HepG2 (cell line): ENCODE results near the gene ARHGAP45. TPM values are rescaled to one million over a fixed set of nuclear protein-coding genes. Genes with fewer than 3 reads are reported as not detected.

ENCODE experiments used
- CAMTA2 ChIP-seq: sonication (generic); formaldehyde crosslinking; IDR thresholded peaks from 2 replicates; pipeline ENCODE4 v1.4.0; 2020; ENCODE audit warnings: mild to moderate bottlenecking, missing genetic modification reagents, borderline replicate concordance
- FOXK2 ChIP-seq: fragments of 450-650 bp; IDR thresholded peaks from 2 replicates; pipeline ENCODE4 v1.6.1; 2016
- HDAC2 ChIP-seq: sonication (generic); formaldehyde crosslinking; IDR thresholded peaks from 2 replicates; pipeline ENCODE4 v1.4.0; 2020; ENCODE audit warnings: missing genetic modification reagents
- ISX ChIP-seq: sonication (generic); formaldehyde crosslinking; conservative IDR thresholded peaks from 2 replicates; pipeline ENCODE4 v1.5.0; 2020; ENCODE audit warnings: missing genetic modification reagents
- JUN ChIP-seq: sonication (generic); formaldehyde crosslinking; IDR thresholded peaks from 2 replicates; pipeline ENCODE4 v1.4.0; 2020; ENCODE audit warnings: mild to moderate bottlenecking, missing genetic modification reagents
- KLF11 ChIP-seq: IDR thresholded peaks from 2 replicates; pipeline ENCODE4 v1.6.1; 2016; ENCODE audit warnings: missing compliant biosample characterization
- NFE2L2 ChIP-seq: fragments of 150-350 bp; IDR thresholded peaks from 2 replicates; pipeline ENCODE4 v1.6.1; 2014; ENCODE audit warnings: low read length
- NFRKB ChIP-seq: fragments of 450-650 bp; IDR thresholded peaks from 2 replicates; pipeline ENCODE4 v1.6.1; 2017
- NKX3-1 ChIP-seq: sonication (generic); formaldehyde crosslinking; IDR thresholded peaks from 2 replicates; pipeline ENCODE4 v1.5.0; 2020; ENCODE audit warnings: missing genetic modification reagents
- RFX1 ChIP-seq: fragments of 450-650 bp; IDR thresholded peaks from 2 replicates; pipeline ENCODE4 v1.6.1; 2017
- SMARCE1 ChIP-seq: fragments of 450-650 bp; IDR thresholded peaks from 2 replicates; pipeline ENCODE4 v1.6.1; 2017; ENCODE audit warnings: borderline replicate concordance
- SRSF9 ChIP-seq: fragments of 200-400 bp; formaldehyde crosslinking; IDR thresholded peaks from 2 replicates; pipeline ENCODE4 v1.6.1; 2018; ENCODE audit warnings: borderline replicate concordance, mild to moderate bottlenecking, low read depth, low read length; ENCODE audit not compliant: insufficient read depth, poor library complexity, severe bottlenecking
- ZFX ChIP-seq: sonication (generic); formaldehyde crosslinking; IDR thresholded peaks from 2 replicates; pipeline ENCODE4 v1.4.0; 2020; ENCODE audit warnings: mild to moderate bottlenecking, low read depth, missing genetic modification reagents, moderate library complexity
- ZNF180 ChIP-seq: sonication (generic); formaldehyde crosslinking; IDR thresholded peaks from 2 replicates; pipeline ENCODE4 v1.4.0; 2020; ENCODE audit warnings: low read depth, missing genetic modification reagents, borderline replicate concordance
- polyA plus RNA-seq, 8 experiments: library from polyadenylated mRNA; depleted of rRNA in 3 of 8; stranded (reverse) in 7 of 8; unstranded in 1 of 8; fragments of >200 nt; fragmentation: Illumina TruSeq in 4 of 8; extraction: Trizol in 4 of 8; gene quantifications; 2 replicates each; pipeline versions ENCODE4 v1.2.1 to v1.2.3, GENCODE V29; 2011 to 2016; ENCODE audit warnings: low read depth in 4 of 8, missing spikeins in 1 of 8, mixed read lengths in 1 of 8; ENCODE audit not compliant: insufficient read depth in 1 of 8
- total RNA-seq, 5 experiments: library from RNA; depleted of rRNA; stranded (reverse); fragments of >200 nt; fragmentation: Illumina TruSeq; extraction: Trizol; gene quantifications; 2 replicates each; pipeline ENCODE4 v1.2.3, GENCODE V29; 2016; ENCODE audit warnings: low read depth in 1 of 5
- TF ChIP-seq, protein P1 (sequence below): IDR thresholded peaks from 2 replicates; pipeline ENCODE4 v1.6.1; 2012; ENCODE audit warnings: low read depth, low read length, improper control_type of control experiment
- TF ChIP-seq, protein P2 (sequence below): IDR thresholded peaks from 2 replicates; pipeline ENCODE4 v1.6.1; 2016; ENCODE audit warnings: missing biosample characterization, missing genetic modification reagents, low read depth
- TF ChIP-seq, protein P3 (sequence below): sonication (generic); formaldehyde crosslinking; IDR thresholded peaks from 2 replicates; pipeline ENCODE4 v1.8.1; 2023; ENCODE audit warnings: mild to moderate bottlenecking, missing genetic modification reagents
- TF ChIP-seq, protein P4 (sequence below): sonication (generic); formaldehyde crosslinking; conservative IDR thresholded peaks from 2 replicates; pipeline ENCODE4 v1.8.0; 2022; ENCODE audit warnings: missing genetic modification reagents
- TF ChIP-seq, protein P5 (sequence below): sonication (generic); formaldehyde crosslinking; IDR thresholded peaks from 2 replicates; pipeline ENCODE4 v1.9.0; 2021; ENCODE audit warnings: missing genetic modification reagents, mild to moderate bottlenecking, borderline replicate concordance
- TF ChIP-seq, protein P6 (sequence below): sonication (generic); formaldehyde crosslinking; IDR thresholded peaks from 2 replicates; pipeline ENCODE4 v1.4.0; 2020; ENCODE audit warnings: missing genetic modification reagents
- TF ChIP-seq, protein P7 (sequence below): sonication (generic); formaldehyde crosslinking; IDR thresholded peaks from 2 replicates; pipeline ENCODE4 v1.4.0; 2020; ENCODE audit warnings: missing genetic modification reagents

ARHGAP45 gene
- total and polyA plus RNA-seq, 2 of the 13 experiments (the other 11 are each of a cell fraction or from before 2014, with no cell fraction given) = 0.84 to 32.0 TPM

DNA sequence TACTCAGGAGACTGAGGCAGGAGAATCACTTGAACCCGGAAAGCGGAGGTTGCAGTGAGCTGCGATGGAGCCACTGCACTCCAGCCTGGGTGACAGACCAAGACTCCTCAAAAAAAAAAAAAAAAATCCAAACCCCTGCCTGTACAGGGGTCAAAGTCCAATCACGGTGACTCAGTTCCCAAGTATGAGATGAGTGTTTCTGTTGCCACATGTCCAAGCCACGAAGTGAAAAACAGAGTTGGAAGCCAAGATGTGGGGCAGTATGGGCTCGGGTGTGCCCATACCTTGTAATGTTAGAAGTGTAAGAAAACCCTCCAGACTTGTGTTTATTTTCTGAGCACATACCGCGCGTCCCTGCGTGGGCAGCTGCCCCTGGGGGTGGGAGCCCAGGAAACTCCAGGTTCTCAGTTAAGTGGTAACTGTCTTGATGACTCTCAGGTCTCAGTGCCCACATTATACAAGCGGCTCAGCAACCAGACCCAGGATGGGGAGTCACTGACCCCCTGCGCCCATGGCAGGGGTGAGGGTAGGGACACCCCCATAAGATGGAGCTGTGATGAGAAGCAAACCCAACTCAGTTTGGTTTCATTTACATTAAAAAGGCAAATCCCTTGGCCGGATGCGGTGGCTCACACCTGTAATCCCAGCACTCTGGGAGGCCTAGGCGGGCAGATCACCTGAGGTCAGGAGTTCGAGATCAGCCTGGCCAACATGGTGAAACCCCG is 35.6 kb downstream of the ARHGAP45 start (continued):
- TF ChIP-seq, protein P1, sequence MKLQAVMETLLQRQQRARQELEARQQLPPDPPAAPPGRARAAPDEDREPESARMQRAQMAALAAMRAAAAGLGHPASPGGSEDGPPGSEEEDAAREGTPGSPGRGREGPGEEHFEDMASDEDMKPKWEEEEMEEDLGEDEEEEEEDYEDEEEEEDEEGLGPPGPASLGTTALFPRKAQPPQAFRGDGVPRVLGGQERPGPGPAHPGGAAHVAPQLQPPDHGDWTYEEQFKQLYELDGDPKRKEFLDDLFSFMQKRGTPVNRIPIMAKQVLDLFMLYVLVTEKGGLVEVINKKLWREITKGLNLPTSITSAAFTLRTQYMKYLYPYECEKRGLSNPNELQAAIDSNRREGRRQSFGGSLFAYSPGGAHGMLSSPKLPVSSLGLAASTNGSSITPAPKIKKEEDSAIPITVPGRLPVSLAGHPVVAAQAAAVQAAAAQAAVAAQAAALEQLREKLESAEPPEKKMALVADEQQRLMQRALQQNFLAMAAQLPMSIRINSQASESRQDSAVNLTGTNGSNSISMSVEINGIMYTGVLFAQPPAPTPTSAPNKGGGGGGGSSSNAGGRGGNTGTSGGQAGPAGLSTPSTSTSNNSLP = peak; percentile 39; the same call in 1 of the 2 replicates
- TF ChIP-seq ISX (CRISPR knock-in tag) = no peak
- TF ChIP-seq, protein P2, sequence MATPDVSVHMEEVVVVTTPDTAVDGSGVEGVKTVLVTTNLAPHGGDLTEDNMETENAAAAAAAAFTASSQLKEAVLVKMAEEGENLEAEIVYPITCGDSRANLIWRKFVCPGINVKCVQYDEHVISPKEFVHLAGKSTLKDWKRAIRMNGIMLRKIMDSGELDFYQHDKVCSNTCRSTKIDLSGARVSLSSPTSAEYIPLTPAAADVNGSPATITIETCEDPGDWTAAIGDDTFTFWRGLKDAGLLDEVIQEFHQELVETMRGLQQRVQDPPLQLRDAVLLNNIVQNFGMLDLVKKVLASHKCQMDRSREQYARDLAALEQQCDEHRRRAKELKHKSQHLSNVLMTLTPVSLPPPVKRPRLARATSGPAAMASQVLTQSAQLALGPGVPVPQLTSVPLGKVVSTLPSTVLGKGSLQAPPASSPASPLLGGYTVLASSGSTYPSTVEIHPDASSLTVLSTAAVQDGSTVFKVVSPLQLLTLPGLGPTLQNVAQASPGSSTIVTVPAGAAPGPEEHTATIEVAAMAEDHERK (CRISPR knock-in tag) = no peak
- no peak for TF ChIP-seq FOXK2
- TF ChIP-seq NKX3-1 (CRISPR knock-in tag) = no peak
- TF ChIP-seq HDAC2 (CRISPR knock-in tag) = no peak
- TF ChIP-seq, protein P3, sequence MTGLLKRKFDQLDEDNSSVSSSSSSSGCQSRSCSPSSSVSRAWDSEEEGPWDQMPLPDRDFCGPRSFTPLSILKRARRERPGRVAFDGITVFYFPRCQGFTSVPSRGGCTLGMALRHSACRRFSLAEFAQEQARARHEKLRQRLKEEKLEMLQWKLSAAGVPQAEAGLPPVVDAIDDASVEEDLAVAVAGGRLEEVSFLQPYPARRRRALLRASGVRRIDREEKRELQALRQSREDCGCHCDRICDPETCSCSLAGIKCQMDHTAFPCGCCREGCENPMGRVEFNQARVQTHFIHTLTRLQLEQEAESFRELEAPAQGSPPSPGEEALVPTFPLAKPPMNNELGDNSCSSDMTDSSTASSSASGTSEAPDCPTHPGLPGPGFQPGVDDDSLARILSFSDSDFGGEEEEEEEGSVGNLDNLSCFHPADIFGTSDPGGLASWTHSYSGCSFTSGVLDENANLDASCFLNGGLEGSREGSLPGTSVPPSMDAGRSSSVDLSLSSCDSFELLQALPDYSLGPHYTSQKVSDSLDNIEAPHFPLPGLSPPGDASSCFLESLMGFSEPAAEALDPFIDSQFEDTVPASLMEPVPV (CRISPR knock-in tag) = no peak
- 0 out of 2 replicates have a peak, but pooled peaks have one; percentile 16 for TF ChIP-seq SMARCE1
- TF ChIP-seq, protein P4, sequence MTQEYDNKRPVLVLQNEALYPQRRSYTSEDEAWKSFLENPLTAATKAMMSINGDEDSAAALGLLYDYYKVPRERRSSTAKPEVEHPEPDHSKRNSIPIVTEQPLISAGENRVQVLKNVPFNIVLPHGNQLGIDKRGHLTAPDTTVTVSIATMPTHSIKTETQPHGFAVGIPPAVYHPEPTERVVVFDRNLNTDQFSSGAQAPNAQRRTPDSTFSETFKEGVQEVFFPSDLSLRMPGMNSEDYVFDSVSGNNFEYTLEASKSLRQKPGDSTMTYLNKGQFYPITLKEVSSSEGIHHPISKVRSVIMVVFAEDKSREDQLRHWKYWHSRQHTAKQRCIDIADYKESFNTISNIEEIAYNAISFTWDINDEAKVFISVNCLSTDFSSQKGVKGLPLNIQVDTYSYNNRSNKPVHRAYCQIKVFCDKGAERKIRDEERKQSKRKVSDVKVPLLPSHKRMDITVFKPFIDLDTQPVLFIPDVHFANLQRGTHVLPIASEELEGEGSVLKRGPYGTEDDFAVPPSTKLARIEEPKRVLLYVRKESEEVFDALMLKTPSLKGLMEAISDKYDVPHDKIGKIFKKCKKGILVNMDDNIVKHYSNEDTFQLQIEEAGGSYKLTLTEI (CRISPR knock-in tag) = no peak
- no peak for TF ChIP-seq JUN (CRISPR knock-in tag)
- TF ChIP-seq NFE2L2 = no peak
- TF ChIP-seq, protein P5, sequence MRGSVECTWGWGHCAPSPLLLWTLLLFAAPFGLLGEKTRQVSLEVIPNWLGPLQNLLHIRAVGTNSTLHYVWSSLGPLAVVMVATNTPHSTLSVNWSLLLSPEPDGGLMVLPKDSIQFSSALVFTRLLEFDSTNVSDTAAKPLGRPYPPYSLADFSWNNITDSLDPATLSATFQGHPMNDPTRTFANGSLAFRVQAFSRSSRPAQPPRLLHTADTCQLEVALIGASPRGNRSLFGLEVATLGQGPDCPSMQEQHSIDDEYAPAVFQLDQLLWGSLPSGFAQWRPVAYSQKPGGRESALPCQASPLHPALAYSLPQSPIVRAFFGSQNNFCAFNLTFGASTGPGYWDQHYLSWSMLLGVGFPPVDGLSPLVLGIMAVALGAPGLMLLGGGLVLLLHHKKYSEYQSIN (CRISPR knock-in tag) = no peak
- TF ChIP-seq, protein P6, sequence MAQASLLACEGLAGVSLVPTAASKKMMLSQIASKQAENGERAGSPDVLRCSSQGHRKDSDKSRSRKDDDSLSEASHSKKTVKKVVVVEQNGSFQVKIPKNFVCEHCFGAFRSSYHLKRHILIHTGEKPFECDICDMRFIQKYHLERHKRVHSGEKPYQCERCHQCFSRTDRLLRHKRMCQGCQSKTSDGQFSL (CRISPR knock-in tag) = no peak; the same call in 1 of the 2 replicates
- TF ChIP-seq, protein P7, sequence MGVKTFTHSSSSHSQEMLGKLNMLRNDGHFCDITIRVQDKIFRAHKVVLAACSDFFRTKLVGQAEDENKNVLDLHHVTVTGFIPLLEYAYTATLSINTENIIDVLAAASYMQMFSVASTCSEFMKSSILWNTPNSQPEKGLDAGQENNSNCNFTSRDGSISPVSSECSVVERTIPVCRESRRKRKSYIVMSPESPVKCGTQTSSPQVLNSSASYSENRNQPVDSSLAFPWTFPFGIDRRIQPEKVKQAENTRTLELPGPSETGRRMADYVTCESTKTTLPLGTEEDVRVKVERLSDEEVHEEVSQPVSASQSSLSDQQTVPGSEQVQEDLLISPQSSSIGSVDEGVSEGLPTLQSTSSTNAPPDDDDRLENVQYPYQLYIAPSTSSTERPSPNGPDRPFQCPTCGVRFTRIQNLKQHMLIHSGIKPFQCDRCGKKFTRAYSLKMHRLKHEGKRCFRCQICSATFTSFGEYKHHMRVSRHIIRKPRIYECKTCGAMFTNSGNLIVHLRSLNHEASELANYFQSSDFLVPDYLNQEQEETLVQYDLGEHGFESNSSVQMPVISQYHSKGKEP (CRISPR knock-in tag) = no peak
- TF ChIP-seq RFX1 = no peak
- TF ChIP-seq SRSF9 = no peak
- no peak for TF ChIP-seq ZNF180
- no peak for TF ChIP-seq CAMTA2
- no peak for TF ChIP-seq NFRKB
- no peak for TF ChIP-seq KLF11 (CRISPR knock-in tag)
- TF ChIP-seq ZFX (CRISPR knock-in tag) = no peak
